Activated T-cell treated with anti-CD3 and anti-CD28 coated beads for 24 hours (primary cell): ENCODE results near the gene TMEM221.

ENCODE experiments used
- DNase-seq: peaks from one replicate; pipeline ENCODE4 v3.0.0-alpha.2; 2020; ENCODE audit warnings: low read depth

The TMEM221 gene

GRCh38 chr19:17441241-17442021, 7.0 kb downstream of the TMEM221 start:
- DNase-seq: no peak

- no peak for DNase-seq
Measured at GRCh38 chr19:17436874-17437267, 11.6 kb downstream of the TMEM221 start.

- no peak for DNase-seq
Measured at GRCh38 chr19:17436094-17436873, 12.2 kb downstream of the TMEM221 start.

GRCh38 chr19:17435218-17435617, 13.2 kb downstream of the TMEM221 start:
- no peak for DNase-seq

GRCh38 chr19:17431417-17431816, 17.1 kb downstream of the TMEM221 start:
- DNase-seq: no peak

DNA sequence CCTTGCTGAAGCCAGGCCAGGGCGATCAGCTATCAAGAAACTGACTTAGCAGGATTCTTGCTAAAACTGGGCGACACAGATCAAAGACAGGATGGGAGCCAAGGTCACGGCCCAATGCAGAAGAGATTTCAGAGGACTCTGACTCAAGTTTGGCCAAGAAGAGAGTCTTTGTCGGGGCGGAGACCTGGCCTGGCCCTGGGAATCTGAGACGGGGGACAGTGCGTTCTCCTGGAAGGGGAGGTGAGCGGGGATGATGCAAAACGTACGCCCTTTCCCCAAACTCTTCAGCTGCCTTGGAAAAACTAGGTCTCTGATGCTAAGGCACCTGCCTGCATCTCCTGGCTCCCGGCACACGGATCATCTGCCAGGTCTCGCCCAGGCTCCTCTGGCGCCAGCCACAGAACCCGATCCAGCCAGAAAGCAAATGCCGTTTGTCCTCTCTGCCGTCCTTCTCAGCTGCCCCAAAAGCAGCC, 18.8 kb downstream of the TMEM221 start:
- no peak for DNase-seq

DNA sequence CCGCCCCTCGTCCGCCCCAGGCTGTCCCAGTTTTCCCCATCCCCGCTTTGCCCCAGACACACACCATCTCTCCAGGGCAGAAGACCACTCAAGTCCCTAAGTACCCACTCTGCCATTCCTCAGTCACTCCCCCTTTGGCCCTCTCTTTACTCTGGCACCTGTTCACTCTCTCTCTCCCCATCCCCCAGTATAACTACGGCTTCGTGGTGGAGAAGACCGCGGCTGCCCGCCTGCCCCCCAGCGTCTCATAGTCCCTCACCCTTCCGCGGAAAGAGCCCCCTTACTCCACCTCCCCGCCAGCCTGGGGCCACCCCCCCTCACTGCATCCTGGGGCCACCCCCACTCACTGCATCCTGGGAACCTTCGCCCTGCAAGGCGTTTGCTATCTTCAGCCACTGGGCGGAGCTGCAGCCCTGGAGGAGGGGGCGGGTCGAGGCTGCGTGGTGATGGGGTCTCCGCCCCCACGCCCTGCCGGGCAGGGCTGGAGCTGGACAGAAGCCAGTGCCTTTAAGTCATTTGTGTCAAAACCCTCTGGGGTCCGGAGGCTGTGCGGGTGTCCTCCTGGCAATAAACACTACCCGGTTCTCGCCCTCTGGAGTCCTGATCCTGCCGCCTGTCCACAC, 23.6 kb downstream of the TMEM221 start:
- no peak for DNase-seq

DNA sequence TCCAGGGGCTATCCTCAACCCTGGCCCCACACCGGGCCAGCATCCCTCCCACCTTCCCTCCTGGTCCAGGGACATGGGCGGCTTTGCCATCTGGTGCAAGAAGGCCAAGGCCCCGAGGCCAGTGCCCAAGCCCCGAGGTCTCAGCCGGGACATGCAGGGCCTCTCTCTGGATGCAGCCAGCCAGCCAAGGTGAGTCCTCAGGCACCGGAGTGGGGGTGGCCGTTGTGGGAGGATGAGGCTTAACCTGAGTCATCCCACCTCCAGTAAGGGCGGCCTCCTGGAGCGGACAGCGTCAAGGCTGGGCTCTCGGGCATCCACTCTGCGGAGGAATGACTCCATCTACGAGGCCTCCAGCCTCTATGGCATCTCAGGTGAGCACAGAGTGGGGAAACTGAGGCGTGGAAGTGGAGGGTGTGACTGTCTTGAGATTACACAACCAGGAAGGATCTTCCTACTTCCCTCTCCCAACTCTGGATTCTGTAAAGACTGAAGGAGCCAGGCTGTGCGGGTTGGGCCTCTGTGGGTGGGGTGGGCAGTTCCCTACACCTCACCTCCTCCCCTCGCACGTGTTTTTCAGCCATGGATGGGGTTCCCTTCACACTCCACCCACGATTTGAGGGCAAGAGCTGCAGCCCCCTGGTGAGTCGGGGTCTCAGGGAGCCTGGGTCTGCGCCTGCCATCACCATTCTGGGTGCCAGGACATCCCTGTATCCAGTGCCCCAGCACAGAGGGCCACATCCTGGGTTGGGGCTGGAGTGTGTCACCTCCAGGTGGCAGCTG, 24.8 kb downstream of the TMEM221 start:
- DNase-seq: no peak

- DNase-seq: no peak
Measured at GRCh38 chr19:17421942-17422341, 26.5 kb downstream of the TMEM221 start.

DNA sequence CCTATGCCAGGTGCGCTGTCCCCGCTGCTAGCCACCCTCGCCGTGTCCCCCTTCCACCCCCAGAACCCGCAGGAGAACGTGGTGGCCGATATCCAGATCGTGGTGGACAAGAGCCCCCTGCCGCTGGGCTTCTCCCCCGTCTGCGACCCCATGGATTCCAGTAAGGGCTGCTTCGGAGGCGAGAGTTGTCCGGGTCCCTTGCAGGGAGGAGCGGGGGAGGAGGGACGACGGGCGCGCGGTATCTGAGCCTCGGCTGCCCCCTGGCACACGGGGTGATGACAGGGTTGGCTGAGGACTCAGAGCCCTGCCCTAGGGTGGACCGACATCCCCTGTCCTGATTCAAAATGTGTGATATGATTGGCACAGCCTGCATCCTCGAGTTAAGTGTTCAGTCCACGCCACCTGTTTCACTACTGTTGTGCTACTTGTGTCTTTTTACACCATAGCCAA, 28.0 kb downstream of the TMEM221 start:
- DNase-seq: no peak

- DNase-seq: peak; percentile 93
Measured at GRCh38 chr19:17419621-17420474, 28.6 kb downstream of the TMEM221 start, which contains the start of gene MVB12A. MVB12A (plus strand) TSS chr19:17420047; CDS start chr19:17420136, 89 bp downstream.

- no peak for DNase-seq
Measured at GRCh38 chr19:17419154-17419620, 29.3 kb downstream of the TMEM221 start.

DNA sequence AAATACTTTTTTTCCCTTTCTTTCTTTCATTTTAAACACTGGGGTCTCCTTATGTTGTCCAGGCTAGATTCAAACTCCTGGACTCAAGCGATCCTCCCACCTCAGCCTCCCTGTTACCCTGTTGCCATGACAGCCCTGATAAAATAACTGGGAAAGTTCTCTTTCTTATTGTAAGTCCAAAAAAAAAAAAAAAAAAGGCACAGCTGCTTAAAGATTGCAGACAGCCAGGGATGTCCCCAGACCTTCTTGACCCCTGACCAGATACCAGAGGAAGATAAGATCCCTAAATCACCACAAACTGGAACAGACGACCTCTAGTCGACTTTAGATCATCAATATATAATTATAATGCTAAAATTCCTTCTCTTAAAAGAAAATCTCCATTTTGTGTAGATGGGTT, 29.8 kb downstream of the TMEM221 start:
- no peak for DNase-seq

- DNase-seq: no peak
Measured at GRCh38 chr19:17415121-17415520, 33.3 kb downstream of the TMEM221 start.

DNA sequence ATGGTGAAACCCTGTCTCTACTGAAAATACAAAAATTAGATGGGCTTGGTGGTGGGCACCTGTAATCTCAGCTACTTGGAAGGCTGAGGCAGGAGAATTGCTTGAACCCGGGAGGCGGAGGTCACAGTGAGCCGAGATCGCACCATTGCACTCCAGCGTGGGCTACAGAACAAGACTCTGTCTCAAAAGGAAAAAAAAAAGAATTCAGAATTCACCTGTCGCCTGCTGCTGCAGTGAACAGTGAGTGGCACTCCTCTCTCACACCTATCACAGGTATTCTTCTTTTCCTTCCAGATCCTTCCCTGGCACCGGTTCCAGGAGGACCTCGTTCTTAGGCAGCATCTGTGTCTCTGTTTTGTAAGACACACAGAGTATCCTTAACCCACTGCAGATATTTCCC, 34.4 kb downstream of the TMEM221 start:
- no peak for DNase-seq

GRCh38 chr19:17411801-17412200, 36.7 kb downstream of the TMEM221 start:
- no peak for DNase-seq

DNA sequence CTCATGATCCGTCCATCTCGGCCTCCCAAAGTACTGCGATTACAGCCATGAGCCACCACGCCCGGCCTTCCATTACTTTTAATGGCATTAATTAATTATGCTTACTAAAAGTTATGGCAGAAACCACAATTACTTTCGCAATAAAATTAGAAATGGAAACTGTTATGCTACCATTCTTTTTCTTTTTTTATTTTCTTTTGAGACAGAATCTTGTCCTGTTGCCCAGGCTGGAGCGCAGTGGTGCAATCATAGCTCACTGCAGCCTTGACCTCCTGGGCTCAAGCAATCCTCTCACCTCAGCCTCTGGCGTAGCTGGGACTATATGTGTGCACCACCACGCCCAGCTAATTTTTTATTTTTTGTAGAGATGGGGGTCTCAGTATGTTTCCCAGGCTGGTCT, 38.5 kb downstream of the TMEM221 start:
- no peak for DNase-seq

- DNase-seq: no peak
Measured at GRCh38 chr19:17406887-17407196, 41.6 kb downstream of the TMEM221 start.

- no peak for DNase-seq
Measured at GRCh38 chr19:17406046-17406886, 42.2 kb downstream of the TMEM221 start.
